OCI-LY1 (cell line): ENCODE measurements around the gene FANCB.

Source experiments
- H2AFZ ChIP-seq: fragments of 200-600 bp; sonication (generic), shearing (Covaris generic); 2 replicates; pipeline ENCODE4 v1.6.0; 2014; ENCODE audit warnings: antibody characterized with exemption, mild to moderate bottlenecking, low read length
- H3F3A ChIP-seq: fragments of 200-600 bp; sonication (generic), shearing (Covaris generic); 2 replicates; pipeline ENCODE4 v1.6.0; 2014; ENCODE audit warnings: mild to moderate bottlenecking, antibody characterized with exemption, low read length, moderate library complexity; ENCODE audit not compliant: insufficient read depth
- H3K27ac ChIP-seq: fragments of 200-600 bp; sonication (generic); 2 replicates; pipeline ENCODE4 v1.5.1; 2014; ENCODE audit warnings: low read length, mixed run types, mild to moderate bottlenecking, low read depth; ENCODE audit not compliant: poor library complexity, severe bottlenecking
- H3K27me3 ChIP-seq: fragments of 200-600 bp; sonication (generic); 2 replicates; pipeline ENCODE4 v1.6.0; 2014; ENCODE audit warnings: antibody characterized with exemption, mild to moderate bottlenecking, low read length, moderate library complexity; ENCODE audit not compliant: insufficient read depth
- H3K36me3 ChIP-seq: fragments of 200-600 bp; sonication (generic); 2 replicates; pipeline ENCODE4 v1.6.1; 2014; ENCODE audit warnings: mild to moderate bottlenecking, antibody characterized with exemption, low read length, moderate library complexity, mixed read lengths; ENCODE audit not compliant: insufficient read depth
- H3K4me1 ChIP-seq: fragments of 200-600 bp; sonication (generic); 2 replicates; pipeline ENCODE4 v1.5.1; 2014; ENCODE audit warnings: mild to moderate bottlenecking, low read length, moderate library complexity; ENCODE audit not compliant: insufficient read depth, severe bottlenecking
- H3K4me2 ChIP-seq: fragments of 200-600 bp; sonication (generic), shearing (Covaris generic); 2 replicates; pipeline ENCODE4 v1.6.1; 2014; ENCODE audit warnings: low read length
- H3K4me3 ChIP-seq: fragments of 200-600 bp; sonication (generic); 2 replicates; pipeline ENCODE4 v1.5.1; 2014; ENCODE audit warnings: low read length, low read depth, mild to moderate bottlenecking, mixed read lengths; ENCODE audit not compliant: poor library complexity, severe bottlenecking
- H3K79me2 ChIP-seq: fragments of 200-600 bp; shearing (Covaris generic); 2 replicates; pipeline ENCODE4 v1.6.1; 2016; ENCODE audit warnings: mixed run types, low read length, mixed read lengths; ENCODE audit not compliant: insufficient read depth
- H3K9ac ChIP-seq: fragments of 200-600 bp; sonication (generic), shearing (Covaris generic); 2 replicates; pipeline ENCODE4 v1.6.1; 2014; ENCODE audit warnings: mild to moderate bottlenecking, low read length, mixed read lengths
- H3K9me2 ChIP-seq: fragments of 200-600 bp; sonication (generic), shearing (Covaris generic); 2 replicates; pipeline ENCODE4 v1.6.1; 2014; ENCODE audit warnings: low read depth, mild to moderate bottlenecking, low read length, mixed read lengths
- H3K9me3 ChIP-seq: fragments of 200-600 bp; shearing (Covaris generic); 2 replicates; pipeline ENCODE4 v1.6.1; 2014; ENCODE audit warnings: low read length, mixed read lengths
- H4K20me1 ChIP-seq: fragments of 200-600 bp; sonication (generic), shearing (Covaris generic); 2 replicates; pipeline ENCODE4 v1.6.0; 2016; ENCODE audit warnings: mild to moderate bottlenecking, low read length; ENCODE audit not compliant: insufficient read depth
- CTCF ChIP-seq: fragments of 200-600 bp; sonication (generic), shearing (Covaris generic); IDR thresholded peaks from 2 replicates; pipeline ENCODE4 v1.5.1; 2017; ENCODE audit warnings: mild to moderate bottlenecking, antibody characterized with exemption, low read length, moderate library complexity, mixed read lengths
- EZH2 ChIP-seq: fragments of 200-600 bp; sonication (generic), shearing (Covaris generic); IDR thresholded peaks from 2 replicates; pipeline ENCODE4 v1.8.0; 2017; ENCODE audit warnings: borderline replicate concordance, mixed run types, mild to moderate bottlenecking, antibody characterized with exemption, low read length, moderate library complexity, mixed read lengths

FANCB gene

GRCh38 chrX:14913241-14913640, 40.4 kb upstream of the FANCB start:
- Histone ChIP-seq H3K9ac (no peak overlapping the region), H3F3A (no peaks in the 10 kb centered on the region), H3K4me3 (no peak overlapping the region), H3K79me2 (no peaks in the 10 kb centered on the region), H3K27me3 (no peaks in the 10 kb centered on the region), H3K4me1 (no peaks in the 10 kb centered on the region), H4K20me1 (no peaks in the 10 kb centered on the region), H3K4me2 (no peak overlapping the region), H2AFZ (no peak overlapping the region), H3K9me2 (no peaks in the 10 kb centered on the region), H3K9me3 (no peaks in the 10 kb centered on the region), H3K36me3 (peaks cover 9% of the 10 kb centered on the region; the same call in 1 of the 2 replicates), H3K27ac (no peak overlapping the region)
- no peak for TF ChIP-seq EZH2
- TF ChIP-seq CTCF = no peak

- Histone ChIP-seq H3K4me2 (no peak overlapping the region), H3K9me2 (no peaks in the 10 kb centered on the region), H4K20me1 (no peaks in the 10 kb centered on the region), H3K36me3 (peaks cover 9% of the 10 kb centered on the region; the same call in 1 of the 2 replicates), H3K4me3 (no peak overlapping the region), H3K27ac (no peak overlapping the region), H2AFZ (no peak overlapping the region), H3F3A (no peaks in the 10 kb centered on the region), H3K27me3 (no peaks in the 10 kb centered on the region), H3K9ac (no peak overlapping the region), H3K79me2 (no peaks in the 10 kb centered on the region), H3K4me1 (no peaks in the 10 kb centered on the region), H3K9me3 (no peaks in the 10 kb centered on the region)
- no peak for TF ChIP-seq EZH2
- TF ChIP-seq CTCF = no peak
These were observed 31.0 kb upstream of the FANCB start for GRCh38 chrX:14903891-14904290.

- no peak overlapping the region for H3K4me3 ChIP-seq
- no peak overlapping the region for H2AFZ ChIP-seq
- no peak overlapping the region for H3K9ac ChIP-seq
- no peaks in the 10 kb centered on the region for H3K9me2 ChIP-seq
- H4K20me1 ChIP-seq = no peaks in the 10 kb centered on the region
- peaks cover 9% of the 10 kb centered on the region; the same call in 1 of the 2 replicates for H3K36me3 ChIP-seq
- TF ChIP-seq EZH2 (no peak), CTCF (no peak)
- H3K79me2 ChIP-seq = no peaks in the 10 kb centered on the region
- H3K27ac ChIP-seq = no peak overlapping the region
- H3K4me2 ChIP-seq = no peak overlapping the region
- H3K9me3 ChIP-seq = no peaks in the 10 kb centered on the region
- H3F3A ChIP-seq = no peaks in the 10 kb centered on the region
- H3K4me1 ChIP-seq = no peaks in the 10 kb centered on the region
- H3K27me3 ChIP-seq = no peaks in the 10 kb centered on the region
These were observed 29.7 kb upstream of the FANCB start for GRCh38 chrX:14902537-14902936.
